BE2C (cell line): Measurements from ENCODE around the gene PLOD1. TPM values are rescaled to one million over a fixed set of nuclear protein-coding genes. Genes with fewer than 3 reads are reported as not detected.

ENCODE experiments used
- DNase-seq: peaks from one replicate; pipeline ENCODE4 v3.0.0-alpha.2; 2020
- H3K27me3 ChIP-seq: fragments of 250-450 bp; sonication (Bioruptor Pico); 2 replicates; pipeline ENCODE4 v1.5.1; 2020; ENCODE audit warnings: mild to moderate bottlenecking
- H3K36me3 ChIP-seq: fragments of 250-450 bp; sonication (Bioruptor Pico); 2 replicates; pipeline ENCODE4 v1.5.1; 2020; ENCODE audit warnings: mild to moderate bottlenecking
- H3K4me1 ChIP-seq: fragments of 250-450 bp; sonication (Bioruptor Pico); 2 replicates; pipeline ENCODE4 v1.5.1; 2020
- H3K4me3 ChIP-seq: 2 replicates; pipeline ENCODE4 v1.5.1; 2011; ENCODE audit warnings: low read depth, low read length
- H3K9me3 ChIP-seq: fragments of 250-450 bp; sonication (Bioruptor Pico); 2 replicates; pipeline ENCODE4 v1.5.1; 2020
- CTCF ChIP-seq: IDR thresholded peaks from 2 replicates; pipeline ENCODE4 v1.5.1; 2012; ENCODE audit warnings: mild to moderate bottlenecking, low read depth, low read length
- polyA plus RNA-seq: library from polyadenylated mRNA; unstranded; fragments of >200 nt; gene quantifications from one replicate; pipeline ENCODE4 v1.2.1, GENCODE V29; 2012; ENCODE audit warnings: low read depth, missing spikeins; ENCODE audit not compliant: insufficient read length, insufficient read depth

Gene PLOD1
- polyA plus RNA-seq, result 53.3 TPM

GRCh38 chr1:11934302-11935056 lies at the start of gene PLOD1:
PLOD1 (plus strand) TSS chr1:11934717; CDS start chr1:11934780, 63 bp downstream.
- Histone ChIP-seq H3K36me3 (no peaks in the 10 kb centered on the region), H3K27me3 (no peaks in the 10 kb centered on the region), H3K4me3 (peak within 1 kb of the TSS; percentile 69), H3K4me1 (peaks cover 6% of the 10 kb centered on the region; the same call in 1 of the 2 replicates), H3K9me3 (no peaks in the 10 kb centered on the region)
- DNase-seq, result peak; percentile 85
- TF ChIP-seq CTCF, result no peak

GRCh38 chr1:11885916-11886315 lies 48.6 kb upstream of the PLOD1 start:
- Histone ChIP-seq H3K4me1 (peaks cover 11% of the 10 kb centered on the region), H3K27me3 (no peaks in the 10 kb centered on the region), H3K9me3 (no peaks in the 10 kb centered on the region), H3K4me3 (no peak overlapping the region), H3K36me3 (no peaks in the 10 kb centered on the region)
- no peak for TF ChIP-seq CTCF
- no peak for DNase-seq

DNA sequence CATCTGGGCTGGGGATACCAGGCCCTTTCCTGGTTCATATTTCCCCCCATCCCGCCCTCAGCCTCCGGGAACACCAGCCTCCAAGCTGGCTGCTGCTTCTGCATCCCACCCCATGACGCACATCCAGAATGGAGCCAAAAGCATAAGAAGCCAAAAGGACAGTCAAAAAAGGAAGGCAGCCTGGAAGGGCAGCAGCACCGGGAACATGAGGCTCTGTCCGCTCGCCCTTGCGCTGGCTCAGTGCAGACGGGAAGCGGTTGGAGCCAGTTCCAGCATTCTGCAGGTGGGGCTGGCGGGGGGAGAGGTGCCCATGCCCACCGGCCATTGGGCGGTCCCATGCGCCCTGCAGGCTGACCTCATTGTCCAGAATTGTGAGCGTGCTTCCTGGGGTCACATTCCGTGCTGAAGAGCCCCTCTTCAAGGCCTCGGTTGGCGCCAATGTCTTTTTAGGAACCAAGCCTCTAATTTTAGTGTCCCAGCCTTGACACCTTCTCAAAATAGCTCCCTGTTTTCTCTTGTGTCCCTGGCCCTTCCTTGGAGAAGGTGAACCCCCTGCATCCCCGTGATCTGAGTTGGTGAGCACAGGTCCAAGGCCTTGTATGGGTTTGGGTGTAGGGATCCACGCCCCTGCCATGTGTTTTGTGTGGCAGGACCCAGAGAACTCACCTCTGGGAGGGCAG lies 47.4 kb upstream of the PLOD1 start:
- Histone ChIP-seq H3K27me3 (no peaks in the 10 kb centered on the region), H3K4me3 (no peak overlapping the region), H3K36me3 (no peaks in the 10 kb centered on the region), H3K9me3 (no peaks in the 10 kb centered on the region), H3K4me1 (peaks cover 4% of the 10 kb centered on the region)
- no peak for DNase-seq
- no peak for TF ChIP-seq CTCF

DNA sequence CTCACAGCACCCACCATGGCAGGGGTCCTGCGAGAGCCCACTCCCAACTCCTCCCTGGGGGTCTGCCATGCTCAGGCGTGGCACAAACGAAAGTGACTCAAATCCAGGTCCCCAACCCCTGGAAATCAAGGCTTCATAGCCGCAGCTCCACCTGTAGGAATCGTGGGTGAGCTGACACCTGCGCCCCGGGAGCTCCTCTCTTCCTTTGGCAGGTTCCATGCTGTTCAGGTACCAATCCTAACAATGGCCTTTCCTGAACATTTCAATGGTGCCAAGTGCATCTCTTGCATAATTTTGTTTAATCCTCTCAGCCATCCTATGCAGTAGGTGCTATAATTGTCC lies 46.9 kb upstream of the PLOD1 start:
- no peak for DNase-seq
- H3K4me3 ChIP-seq, result no peak overlapping the region
- peaks cover 2% of the 10 kb centered on the region; the same call in 1 of the 2 replicates for H3K4me1 ChIP-seq
- no peaks in the 10 kb centered on the region for H3K36me3 ChIP-seq
- H3K27me3 ChIP-seq, result no peaks in the 10 kb centered on the region
- H3K9me3 ChIP-seq, result no peaks in the 10 kb centered on the region
- no peak for TF ChIP-seq CTCF

GRCh38 chr1:11888206-11888876 lies 46.2 kb upstream of the PLOD1 start:
- H3K4me1 ChIP-seq, result no peaks in the 10 kb centered on the region

More at GRCh38 chr1:11888206-11888876, 46.2 kb upstream of the PLOD1 start:
- TF ChIP-seq CTCF, result no peak
- no peak for DNase-seq
- no peaks in the 10 kb centered on the region for H3K36me3 ChIP-seq
- no peaks in the 10 kb centered on the region for H3K27me3 ChIP-seq
- H3K4me3 ChIP-seq, result no peak overlapping the region
- no peaks in the 10 kb centered on the region for H3K9me3 ChIP-seq
